Neutrophil (primary cell): ENCODE results near the gene FAF1.

Experiments used
- H3K27ac ChIP-seq: fragments of 200-600 bp; sonication (generic); 2 replicates; pipeline ENCODE4 v1.5.1; 2016; ENCODE audit warnings: mild to moderate bottlenecking, moderate library complexity
- H3K27me3 ChIP-seq: fragments of 200-600 bp; sonication (generic); 2 replicates; pipeline ENCODE4 v1.6.0; 2016; ENCODE audit warnings: mild to moderate bottlenecking
- H3K36me3 ChIP-seq: fragments of 200-600 bp; sonication (generic); 2 replicates; pipeline ENCODE4 v1.5.1; 2017
- H3K4me1 ChIP-seq, 2 experiments: fragments of 200-600 bp in 1 of 2; sonication (generic) in 1 of 2; 1 replicate in 1 of 2; 2 replicates in 1 of 2; pipeline versions ENCODE4 v1.5.1 to v1.6.1; 2013 to 2016; ENCODE audit warnings: low read depth in 1 of 2, low read length in 1 of 2, mild to moderate bottlenecking in 1 of 2, moderate library complexity in 1 of 2; ENCODE audit not compliant: control insufficient read depth in 1 of 2, insufficient read depth in 1 of 2
- H3K4me3 ChIP-seq, 2 experiments: fragments of 200-600 bp in 1 of 2; sonication (generic) in 1 of 2; 1 replicate in 1 of 2; 2 replicates in 1 of 2; pipeline ENCODE4 v1.5.1; 2013 to 2016; ENCODE audit warnings: low read depth in 1 of 2, low read length in 1 of 2, mild to moderate bottlenecking in 1 of 2, moderate library complexity in 1 of 2
- H3K9me3 ChIP-seq: fragments of 200-600 bp; sonication (generic); 2 replicates; pipeline ENCODE4 v1.5.1; 2016
- TF ChIP-seq, protein P1 (sequence below): fragments of 200-600 bp; sonication (generic); IDR thresholded peaks from 2 replicates; pipeline ENCODE4 v1.5.1; 2016; ENCODE audit warnings: antibody characterized with exemption

FAF1 gene

DNA sequence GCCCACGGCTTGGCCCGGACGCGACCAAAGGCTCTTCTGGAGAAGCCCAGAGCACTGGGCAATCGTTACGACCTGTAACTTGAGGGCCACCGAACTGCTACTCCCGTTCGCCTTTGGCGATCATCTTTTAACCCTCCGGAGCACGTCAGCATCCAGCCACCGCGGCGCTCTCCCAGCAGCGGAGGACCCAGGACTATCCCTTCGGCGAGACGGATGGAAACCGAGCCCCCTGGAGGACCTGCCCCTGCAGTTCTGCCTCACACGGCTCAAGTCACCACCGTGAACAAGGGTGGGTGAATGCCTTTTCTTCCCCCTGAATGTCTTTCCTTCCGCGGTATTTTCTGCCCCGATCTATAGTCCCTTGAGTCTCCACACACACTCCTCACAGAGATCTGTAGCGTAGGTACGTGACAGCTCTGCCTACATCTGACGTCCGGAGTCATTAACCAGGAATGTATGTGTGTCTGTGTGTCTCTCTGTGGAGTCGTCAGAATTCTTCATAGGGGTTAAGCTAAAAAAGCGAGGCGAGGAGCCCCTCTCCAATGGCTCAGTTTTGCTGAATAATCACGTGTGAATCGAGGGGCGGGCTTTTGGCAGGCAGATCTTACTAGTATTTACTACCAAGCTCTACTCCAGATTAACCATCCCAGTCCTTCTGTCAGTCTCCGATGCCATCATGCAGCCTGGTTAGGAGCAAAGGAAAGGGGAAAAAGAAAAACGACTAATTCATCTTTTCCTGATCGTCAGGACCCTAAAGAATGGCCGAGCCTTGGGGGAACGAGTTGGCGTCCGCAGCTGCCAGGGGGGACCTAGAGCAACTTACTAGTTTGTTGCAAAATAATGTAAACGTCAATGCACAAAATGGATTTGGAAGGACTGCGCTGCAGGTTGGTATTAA, 9.8 kb upstream of the FAF1 start, which contains the start of gene CDKN2C:
Gene CDKN2C (plus strand): TSS at position 635 of the 898 bp plus-strand sequence. CDS start 124 bp downstream, at position 759.
- Histone ChIP-seq H3K36me3 (no peaks in the 10 kb centered on the region), H3K27me3 (no peaks in the 10 kb centered on the region), H3K9me3 (no peaks in the 10 kb centered on the region), H3K27ac (peak within 1 kb of the TSS; percentile 86), H3K4me1 (peaks cover 26 to 32% of the 10 kb centered on the region in 2 experiments), H3K4me3 (peak within 1 kb of the TSS; percentile 85 to 95)
- TF ChIP-seq, protein P1, sequence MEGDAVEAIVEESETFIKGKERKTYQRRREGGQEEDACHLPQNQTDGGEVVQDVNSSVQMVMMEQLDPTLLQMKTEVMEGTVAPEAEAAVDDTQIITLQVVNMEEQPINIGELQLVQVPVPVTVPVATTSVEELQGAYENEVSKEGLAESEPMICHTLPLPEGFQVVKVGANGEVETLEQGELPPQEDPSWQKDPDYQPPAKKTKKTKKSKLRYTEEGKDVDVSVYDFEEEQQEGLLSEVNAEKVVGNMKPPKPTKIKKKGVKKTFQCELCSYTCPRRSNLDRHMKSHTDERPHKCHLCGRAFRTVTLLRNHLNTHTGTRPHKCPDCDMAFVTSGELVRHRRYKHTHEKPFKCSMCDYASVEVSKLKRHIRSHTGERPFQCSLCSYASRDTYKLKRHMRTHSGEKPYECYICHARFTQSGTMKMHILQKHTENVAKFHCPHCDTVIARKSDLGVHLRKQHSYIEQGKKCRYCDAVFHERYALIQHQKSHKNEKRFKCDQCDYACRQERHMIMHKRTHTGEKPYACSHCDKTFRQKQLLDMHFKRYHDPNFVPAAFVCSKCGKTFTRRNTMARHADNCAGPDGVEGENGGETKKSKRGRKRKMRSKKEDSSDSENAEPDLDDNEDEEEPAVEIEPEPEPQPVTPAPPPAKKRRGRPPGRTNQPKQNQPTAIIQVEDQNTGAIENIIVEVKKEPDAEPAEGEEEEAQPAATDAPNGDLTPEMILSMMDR, result no peak

GRCh38 chr1:50968821-50969610, 8.9 kb upstream of the FAF1 start:
- peak overlapping the region; percentile 85 to 95 for H3K4me3 ChIP-seq
- no peaks in the 10 kb centered on the region for H3K36me3 ChIP-seq

DNA sequence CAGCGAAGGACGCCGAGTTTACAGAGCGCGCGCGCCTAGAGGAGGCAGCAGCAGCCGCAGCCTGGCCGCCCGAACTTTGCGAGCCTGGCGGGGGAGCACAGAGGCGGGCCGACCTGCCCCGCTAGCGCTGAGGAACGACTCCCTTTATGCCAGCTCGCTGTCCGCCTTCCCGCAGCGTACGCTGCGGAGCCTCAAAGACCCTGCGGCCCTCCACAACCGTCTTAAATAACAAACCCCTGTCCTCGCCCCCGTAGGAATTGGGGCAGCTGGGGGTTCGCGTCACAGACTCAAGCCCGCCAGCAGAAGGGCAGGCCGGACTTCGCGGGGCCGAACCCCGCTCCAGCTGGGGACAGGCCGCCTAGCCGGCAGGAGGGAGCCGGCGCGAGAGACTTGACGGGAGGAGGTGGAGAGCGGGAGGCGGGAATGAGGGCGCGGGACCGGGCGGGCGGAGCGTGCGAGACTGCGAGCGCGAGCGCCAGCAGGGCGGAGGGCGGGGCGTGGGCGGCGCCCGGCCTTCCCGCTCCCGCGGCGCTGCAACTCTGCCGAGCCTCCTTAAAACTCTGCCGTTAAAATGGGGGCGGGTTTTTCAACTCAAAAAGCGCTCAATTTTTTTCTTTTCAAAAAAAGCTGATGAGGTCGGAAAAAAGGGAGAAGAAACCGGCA, 8.2 kb upstream of the FAF1 start:
- peak overlapping the region; percentile 86 for H3K27ac ChIP-seq

More at GRCh38 chr1:50968821-50969610, 8.9 kb upstream of the FAF1 start:
- peak overlapping the region; percentile 86 for H3K27ac ChIP-seq
- H3K4me1 ChIP-seq, result peaks cover 26 to 32% of the 10 kb centered on the region in 2 experiments
- no peaks in the 10 kb centered on the region for H3K9me3 ChIP-seq
- TF ChIP-seq, protein P1, result no peak
- no peaks in the 10 kb centered on the region for H3K27me3 ChIP-seq

GRCh38 chr1:50967416-50968157, 7.5 kb upstream of the FAF1 start:
- H3K27ac ChIP-seq, result peak overlapping the region; percentile 86
- H3K9me3 ChIP-seq, result no peaks in the 10 kb centered on the region
- H3K4me3 ChIP-seq, result peak overlapping the region; percentile 85 to 95
- H3K27me3 ChIP-seq, result no peaks in the 10 kb centered on the region
- H3K4me1 ChIP-seq, result peaks cover 21 to 30% of the 10 kb centered on the region in 2 experiments
- H3K36me3 ChIP-seq, result no peaks in the 10 kb centered on the region
- TF ChIP-seq, protein P1, result no peak

More for the DNA sequence above, 8.2 kb upstream of the FAF1 start:
- Histone ChIP-seq H3K9me3 (no peaks in the 10 kb centered on the region), H3K27me3 (no peaks in the 10 kb centered on the region), H3K4me1 (peaks cover 26 to 32% of the 10 kb centered on the region in 2 experiments), H3K36me3 (no peaks in the 10 kb centered on the region), H3K4me3 (peak overlapping the region; percentile 85 to 95)
- TF ChIP-seq, protein P1, result peak; percentile 50
